Upper lobe of right lung (tissue), 1 donor: ENCODE results near the gene PALB2. TPM values are rescaled to one million over a fixed set of nuclear protein-coding genes. Genes with fewer than 3 reads are reported as not detected.

Source experiments
- ATAC-seq: fragments of 200-7000 bp; cut with Tn5 transposase; one replicate; pipeline ENCODE4 v1.9.1; 2020; ENCODE audit warnings: mild to moderate bottlenecking, moderate library complexity
- DNase-seq: peaks from one replicate; pipeline ENCODE4 v3.0.0-alpha.2; 2020
- H3K27ac ChIP-seq: fragments of 200-600 bp; one replicate; pipeline ENCODE4 v1.8.0; 2022
- H3K27me3 ChIP-seq: fragments of 200-600 bp; one replicate; pipeline ENCODE4 v1.8.0; 2022; ENCODE audit warnings: mild to moderate bottlenecking
- H3K36me3 ChIP-seq: fragments of 200-600 bp; one replicate; pipeline ENCODE4 v1.8.0; 2022
- H3K4me1 ChIP-seq: fragments of 200-600 bp; one replicate; pipeline ENCODE4 v1.8.0; 2022
- H3K4me3 ChIP-seq: fragments of 200-600 bp; one replicate; pipeline ENCODE4 v1.8.0; 2022; ENCODE audit warnings: mild to moderate bottlenecking
- H3K9me3 ChIP-seq: fragments of 200-600 bp; one replicate; pipeline ENCODE4 v1.8.0; 2022
- intact Hi-C: fragments of 100-400 bp; cut with DNase I; formaldehyde crosslinking; loops from one replicate; pipeline ENCODE4 v1.11.0; 2022
- total RNA-seq: library from RNA; stranded (reverse); fragmentation: NEBNext Ultra II Directional; extraction: Animal tissue kit (Norgen Biotek cat#: 25700); gene quantifications from one replicate; pipeline ENCODE4 v1.2.1, GENCODE V29; 2021
- TF ChIP-seq, protein P1 (sequence below): fragments of 200-600 bp; IDR thresholded peaks from one replicate; pipeline ENCODE4 v1.8.0; 2022; ENCODE audit warnings: antibody characterized with exemption
- donor health status: DM: no; HTN: yes; CAD: no; lungs with severe emphysema.

The PALB2 gene
- total RNA-seq, 1 donor from 2014 or later: 11.7 TPM

DNA sequence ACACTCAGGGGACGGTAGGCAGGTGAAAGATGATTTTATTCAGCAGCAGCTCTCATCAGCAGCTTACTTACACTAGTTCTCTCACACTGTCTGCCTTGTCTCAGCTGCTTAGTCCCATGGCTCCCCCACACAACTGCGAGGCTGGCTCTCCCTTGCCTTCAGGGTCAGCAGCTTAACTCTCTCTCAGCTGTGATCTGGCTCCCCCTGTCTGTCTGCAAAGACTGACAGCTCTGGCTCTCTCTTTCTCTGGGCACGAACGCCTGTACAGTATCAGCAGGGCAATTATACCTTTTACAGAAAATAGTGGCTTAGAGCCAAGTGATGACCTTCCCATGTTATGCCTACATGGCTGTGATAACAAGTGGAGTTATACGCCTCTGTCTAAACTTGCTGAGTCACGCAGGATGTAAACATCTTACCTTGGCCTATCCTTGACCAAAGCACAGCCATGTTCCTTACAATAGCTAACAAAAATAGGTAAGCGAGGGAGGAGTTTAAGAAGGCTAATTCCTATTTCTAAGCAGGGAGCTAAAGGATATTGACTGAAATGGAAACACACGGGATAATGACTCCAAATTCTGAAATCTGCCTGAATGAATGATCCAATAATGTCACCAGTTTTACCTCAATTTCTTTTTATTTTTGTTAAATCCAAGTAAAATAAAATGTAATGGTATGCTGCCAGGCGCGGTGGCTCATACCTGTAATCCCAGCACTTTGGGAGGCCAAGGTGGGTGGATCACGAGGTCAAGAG, 43.9 kb downstream of the PALB2 start:
- ATAC-seq (no peak), DNase-seq (no peak)
- Histone ChIP-seq H3K4me3 (no peak overlapping the region), H3K36me3 (peaks cover 21% of the 10 kb centered on the region), H3K4me1 (peaks cover 12% of the 10 kb centered on the region), H3K27ac (no peak overlapping the region), H3K27me3 (no peaks in the 10 kb centered on the region), H3K9me3 (no peaks in the 10 kb centered on the region)
- TF ChIP-seq, protein P1, sequence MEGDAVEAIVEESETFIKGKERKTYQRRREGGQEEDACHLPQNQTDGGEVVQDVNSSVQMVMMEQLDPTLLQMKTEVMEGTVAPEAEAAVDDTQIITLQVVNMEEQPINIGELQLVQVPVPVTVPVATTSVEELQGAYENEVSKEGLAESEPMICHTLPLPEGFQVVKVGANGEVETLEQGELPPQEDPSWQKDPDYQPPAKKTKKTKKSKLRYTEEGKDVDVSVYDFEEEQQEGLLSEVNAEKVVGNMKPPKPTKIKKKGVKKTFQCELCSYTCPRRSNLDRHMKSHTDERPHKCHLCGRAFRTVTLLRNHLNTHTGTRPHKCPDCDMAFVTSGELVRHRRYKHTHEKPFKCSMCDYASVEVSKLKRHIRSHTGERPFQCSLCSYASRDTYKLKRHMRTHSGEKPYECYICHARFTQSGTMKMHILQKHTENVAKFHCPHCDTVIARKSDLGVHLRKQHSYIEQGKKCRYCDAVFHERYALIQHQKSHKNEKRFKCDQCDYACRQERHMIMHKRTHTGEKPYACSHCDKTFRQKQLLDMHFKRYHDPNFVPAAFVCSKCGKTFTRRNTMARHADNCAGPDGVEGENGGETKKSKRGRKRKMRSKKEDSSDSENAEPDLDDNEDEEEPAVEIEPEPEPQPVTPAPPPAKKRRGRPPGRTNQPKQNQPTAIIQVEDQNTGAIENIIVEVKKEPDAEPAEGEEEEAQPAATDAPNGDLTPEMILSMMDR: no peak
- intact Hi-C loops: no loop called here

DNA sequence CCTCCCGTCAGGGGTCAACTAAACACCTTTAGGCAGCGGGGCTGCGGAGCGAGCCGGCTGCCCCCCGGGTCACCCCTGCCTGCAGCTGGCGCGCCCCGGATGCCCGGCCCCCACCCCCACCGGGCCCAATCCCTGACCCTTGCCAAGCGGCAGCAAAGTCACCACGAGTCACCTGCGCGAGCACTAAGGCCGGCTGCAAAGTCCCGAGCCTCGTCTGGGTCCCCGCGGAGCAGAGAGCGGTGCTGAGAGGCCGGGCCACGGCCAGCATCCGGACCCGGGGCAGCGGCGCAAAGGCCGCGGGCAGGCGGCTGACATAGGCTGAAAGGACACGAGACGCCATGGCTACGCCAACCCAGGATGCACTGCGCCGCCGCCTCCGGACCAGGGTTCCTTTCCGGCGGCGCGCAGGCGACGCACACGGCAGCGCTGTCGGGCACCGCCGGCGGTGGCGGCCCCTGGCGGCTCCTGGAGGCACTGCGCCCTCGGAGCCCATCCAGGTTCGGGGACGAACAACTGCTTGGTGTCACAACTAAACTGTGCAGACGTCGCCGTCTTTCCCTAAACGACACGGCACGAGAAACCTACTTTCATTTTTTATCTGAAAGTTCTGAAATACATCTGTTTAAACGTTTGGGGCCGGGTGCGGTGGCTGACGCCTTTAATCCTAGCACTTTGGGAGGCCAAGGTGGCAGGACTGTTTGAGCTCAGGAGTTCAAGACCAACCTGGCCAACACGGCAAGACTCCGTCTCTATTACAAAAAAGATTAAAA, 45.0 kb downstream of the PALB2 start, which contains the start of gene NDUFAB1:
Gene NDUFAB1, minus strand, starts transcription at position 366 of the 770 bp plus-strand sequence. Its CDS starts 26 bp downstream, at position 340.
- TF ChIP-seq, protein P1: peak; percentile 100
- H3K4me3 ChIP-seq: peak within 1 kb of the TSS; percentile 97
- intact Hi-C loops: no loop called here
- peaks cover 12% of the 10 kb centered on the region for H3K4me1 ChIP-seq
- DNase-seq: peak; percentile 95
- H3K27me3 ChIP-seq: no peaks in the 10 kb centered on the region
- ATAC-seq: peak; percentile 100
- H3K36me3 ChIP-seq: peaks cover 24% of the 10 kb centered on the region
- H3K9me3 ChIP-seq: no peaks in the 10 kb centered on the region
- peak within 1 kb of the TSS; percentile 89 for H3K27ac ChIP-seq

DNA sequence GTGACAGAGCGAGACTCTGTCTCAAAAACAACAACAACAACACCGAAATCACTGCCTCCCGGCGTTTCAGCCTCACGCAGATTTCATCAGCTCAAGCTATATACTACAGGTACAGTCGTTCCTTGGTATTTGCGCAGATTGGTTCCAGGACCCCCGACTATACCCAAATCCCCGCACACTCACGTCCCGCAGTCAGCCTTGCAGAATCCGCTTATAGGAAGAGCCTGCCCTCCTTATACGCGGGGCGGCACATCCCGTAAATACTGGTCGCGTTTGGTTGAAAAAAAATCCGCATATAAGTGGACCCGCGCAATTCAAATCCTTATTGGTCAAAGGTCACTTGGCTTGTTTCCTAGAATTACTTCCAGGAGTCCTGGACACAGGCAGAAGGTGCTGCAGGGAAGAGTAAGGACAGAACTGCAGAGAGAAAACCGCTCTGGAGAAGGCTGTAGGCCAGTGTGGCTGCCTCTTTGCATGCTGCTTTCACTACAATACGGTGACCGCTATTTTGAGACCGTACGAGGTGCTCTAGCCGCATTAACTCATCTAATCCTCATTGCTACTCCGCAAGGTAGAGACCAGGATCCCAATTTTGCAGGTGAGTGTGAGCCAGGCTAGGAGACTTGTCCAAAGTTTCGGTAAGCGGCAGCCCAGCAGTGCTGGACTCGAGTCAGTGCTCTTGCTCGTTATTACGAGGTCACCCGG, 45.7 kb downstream of the PALB2 start:
- TF ChIP-seq, protein P1: no peak
- Histone ChIP-seq H3K27me3 (no peaks in the 10 kb centered on the region), H3K36me3 (peaks cover 31% of the 10 kb centered on the region), H3K27ac (peak overlapping the region; percentile 89), H3K4me1 (peaks cover 12% of the 10 kb centered on the region), H3K9me3 (no peaks in the 10 kb centered on the region), H3K4me3 (peak overlapping the region; percentile 97)
- DNase-seq (no peak), ATAC-seq (no peak)
- intact Hi-C loops: no loop called here

DNA sequence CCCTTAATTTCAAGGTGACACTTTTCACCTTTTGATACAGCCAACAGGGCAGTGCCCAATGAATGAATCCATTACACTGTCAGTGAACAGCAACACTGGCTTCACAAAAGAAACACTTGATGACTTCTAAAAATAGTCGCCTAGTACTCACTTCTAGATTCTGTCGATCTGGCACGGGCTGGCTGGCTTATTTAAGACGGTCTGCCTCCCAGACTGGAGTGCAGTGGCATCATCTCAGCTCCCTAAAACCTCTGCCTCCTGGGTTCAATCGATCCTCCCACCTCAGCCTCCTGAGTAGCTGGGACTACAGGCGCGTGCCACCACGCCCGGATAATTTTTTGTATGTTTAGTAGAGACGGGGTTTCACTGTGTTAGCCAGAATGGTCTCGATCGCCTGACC, 46.9 kb downstream of the PALB2 start:
- DNase-seq (no peak), ATAC-seq (no peak)
- H3K27ac ChIP-seq: no peak overlapping the region
- intact Hi-C loops: no loop called here
- peaks cover 12% of the 10 kb centered on the region for H3K4me1 ChIP-seq
- H3K4me3 ChIP-seq: no peak overlapping the region
- no peaks in the 10 kb centered on the region for H3K27me3 ChIP-seq
- H3K36me3 ChIP-seq: peaks cover 43% of the 10 kb centered on the region
- H3K9me3 ChIP-seq: no peaks in the 10 kb centered on the region
- TF ChIP-seq, protein P1: no peak

DNA sequence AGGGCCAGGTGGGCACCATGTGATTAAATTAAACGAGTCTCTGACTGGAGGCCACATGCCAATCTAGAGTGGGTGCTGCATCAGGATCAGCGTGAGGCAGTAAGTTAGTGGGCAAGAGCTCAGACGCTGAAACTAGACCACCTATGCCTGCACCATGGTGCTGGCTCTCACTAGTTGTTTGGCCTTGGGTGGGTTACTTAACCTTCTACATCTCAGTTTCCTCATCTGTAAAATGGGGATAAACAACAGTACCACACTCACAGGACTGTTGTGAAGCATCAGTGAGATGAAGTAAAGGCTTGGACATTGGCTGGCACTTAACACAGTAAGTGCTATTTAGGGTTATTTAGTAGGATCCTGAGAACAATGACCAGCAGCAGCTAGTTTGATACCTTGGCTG, 50.9 kb downstream of the PALB2 start:
- no peaks in the 10 kb centered on the region for H3K27me3 ChIP-seq
- H3K27ac ChIP-seq: no peak overlapping the region
- no peaks in the 10 kb centered on the region for H3K9me3 ChIP-seq
- peaks cover 81% of the 10 kb centered on the region for H3K36me3 ChIP-seq
- ATAC-seq (no peak), DNase-seq (no peak)
- peaks cover 10% of the 10 kb centered on the region for H3K4me1 ChIP-seq
- H3K4me3 ChIP-seq: no peak overlapping the region
- TF ChIP-seq, protein P1: no peak
- intact Hi-C loops: no loop called here
